C4-2B (cell line): ENCODE measurements around the gene AFAP1L2.

Source experiments
- H3K27ac ChIP-seq: fragments of 450-650 bp; 2 replicates; pipeline ENCODE4 v1.5.1; 2017
- ZFX ChIP-seq: fragments of 450-650 bp; IDR thresholded peaks from 2 replicates; pipeline ENCODE4 v1.6.1; 2017
- TF ChIP-seq, protein P1 (sequence below): fragments of 450-650 bp; conservative IDR thresholded peaks from 2 replicates; pipeline ENCODE4 v1.5.1; 2017; ENCODE audit warnings: mild to moderate bottlenecking

Gene AFAP1L2

DNA sequence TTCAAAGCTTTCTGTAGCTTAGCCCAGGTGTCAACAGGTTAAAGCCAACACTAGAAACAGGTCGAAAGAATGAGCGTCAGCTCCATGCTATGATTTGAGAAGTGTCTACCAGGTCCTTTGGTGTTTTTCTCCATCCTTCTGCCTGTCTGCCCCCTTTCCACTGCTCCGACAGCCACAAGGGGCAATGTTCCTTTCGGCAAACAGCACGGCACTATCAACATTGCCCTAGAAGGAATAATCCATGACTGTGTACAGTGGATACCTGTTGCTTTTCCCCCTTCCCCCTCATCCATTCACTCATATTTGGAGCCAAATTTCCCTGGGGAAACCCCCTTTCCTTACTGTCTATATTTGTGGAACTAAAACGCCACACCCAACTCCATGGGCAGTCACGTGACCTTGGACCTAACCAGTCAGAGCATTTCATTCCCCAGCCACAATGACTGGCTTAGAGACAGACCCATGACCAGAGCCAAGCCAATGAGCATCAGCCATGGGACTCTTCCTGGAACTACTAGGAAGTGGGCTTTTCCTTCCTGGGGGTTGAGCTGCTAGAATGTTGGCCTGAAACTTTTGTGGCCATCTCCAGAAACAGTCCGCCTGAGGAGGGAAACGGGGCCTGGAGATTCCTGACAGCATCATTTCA is 51.5 kb downstream of the AFAP1L2 start:
- TF ChIP-seq, protein P1, sequence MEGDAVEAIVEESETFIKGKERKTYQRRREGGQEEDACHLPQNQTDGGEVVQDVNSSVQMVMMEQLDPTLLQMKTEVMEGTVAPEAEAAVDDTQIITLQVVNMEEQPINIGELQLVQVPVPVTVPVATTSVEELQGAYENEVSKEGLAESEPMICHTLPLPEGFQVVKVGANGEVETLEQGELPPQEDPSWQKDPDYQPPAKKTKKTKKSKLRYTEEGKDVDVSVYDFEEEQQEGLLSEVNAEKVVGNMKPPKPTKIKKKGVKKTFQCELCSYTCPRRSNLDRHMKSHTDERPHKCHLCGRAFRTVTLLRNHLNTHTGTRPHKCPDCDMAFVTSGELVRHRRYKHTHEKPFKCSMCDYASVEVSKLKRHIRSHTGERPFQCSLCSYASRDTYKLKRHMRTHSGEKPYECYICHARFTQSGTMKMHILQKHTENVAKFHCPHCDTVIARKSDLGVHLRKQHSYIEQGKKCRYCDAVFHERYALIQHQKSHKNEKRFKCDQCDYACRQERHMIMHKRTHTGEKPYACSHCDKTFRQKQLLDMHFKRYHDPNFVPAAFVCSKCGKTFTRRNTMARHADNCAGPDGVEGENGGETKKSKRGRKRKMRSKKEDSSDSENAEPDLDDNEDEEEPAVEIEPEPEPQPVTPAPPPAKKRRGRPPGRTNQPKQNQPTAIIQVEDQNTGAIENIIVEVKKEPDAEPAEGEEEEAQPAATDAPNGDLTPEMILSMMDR: no peak
- no peak for TF ChIP-seq ZFX
- H3K27ac ChIP-seq: no peak overlapping the region

DNA sequence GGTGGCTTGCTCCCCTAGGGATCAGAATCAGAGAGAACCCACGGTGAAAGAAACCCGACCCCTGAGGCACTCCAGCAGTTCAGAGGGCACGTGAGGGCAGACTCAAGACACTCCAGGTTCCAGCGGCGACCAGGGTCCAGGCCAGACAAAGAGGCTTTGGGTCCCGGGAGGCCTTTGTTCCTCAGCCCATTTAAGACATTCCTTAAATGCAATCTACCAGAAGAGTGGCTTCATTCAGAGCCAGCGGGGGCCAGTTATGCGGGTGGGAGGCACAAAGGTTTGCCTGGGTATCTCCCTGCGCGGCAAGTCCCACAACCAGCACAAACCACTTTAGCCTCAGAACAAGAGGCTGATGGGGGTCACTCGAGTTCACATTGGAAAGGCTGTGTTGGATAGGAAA is 53.6 kb downstream of the AFAP1L2 start:
- H3K27ac ChIP-seq: peak overlapping the region; percentile 66
- TF ChIP-seq ZFX: no peak
- TF ChIP-seq, protein P1: no peak

DNA sequence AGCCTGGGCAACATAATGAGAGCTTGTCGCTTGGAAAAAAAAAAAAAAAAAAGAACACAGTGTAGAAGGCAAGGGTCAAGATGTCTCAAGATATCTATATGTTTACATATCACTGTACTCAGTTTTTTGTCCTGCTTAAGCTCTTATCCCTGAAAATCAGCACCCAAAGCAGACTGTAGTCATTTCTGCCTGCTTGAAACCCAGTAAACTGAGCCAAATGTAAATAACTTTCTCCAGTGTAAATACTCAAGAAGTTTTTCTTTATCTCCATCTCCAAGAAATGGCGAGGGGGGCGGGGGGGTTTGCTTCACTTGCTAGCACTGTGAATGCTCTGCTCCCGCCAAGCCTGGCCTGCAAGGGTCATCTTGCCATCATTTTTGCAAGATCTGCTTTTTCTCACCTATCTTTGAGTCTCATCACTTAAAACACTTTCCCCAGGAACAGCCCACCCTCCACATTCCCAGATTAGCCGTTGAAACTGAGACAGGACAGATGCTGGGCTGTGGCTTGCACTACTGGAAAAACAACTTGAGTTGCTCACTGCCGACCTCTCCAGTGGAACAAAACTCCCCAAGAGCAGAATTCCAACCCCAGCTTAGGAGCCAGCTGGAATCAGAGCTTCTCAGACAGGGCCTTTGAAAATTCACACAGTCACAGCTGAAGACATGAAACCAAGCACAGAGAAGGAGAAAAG is 54.6 kb downstream of the AFAP1L2 start:
- TF ChIP-seq, protein P1: no peak
- TF ChIP-seq ZFX: no peak
- peak overlapping the region; percentile 66 for H3K27ac ChIP-seq

DNA sequence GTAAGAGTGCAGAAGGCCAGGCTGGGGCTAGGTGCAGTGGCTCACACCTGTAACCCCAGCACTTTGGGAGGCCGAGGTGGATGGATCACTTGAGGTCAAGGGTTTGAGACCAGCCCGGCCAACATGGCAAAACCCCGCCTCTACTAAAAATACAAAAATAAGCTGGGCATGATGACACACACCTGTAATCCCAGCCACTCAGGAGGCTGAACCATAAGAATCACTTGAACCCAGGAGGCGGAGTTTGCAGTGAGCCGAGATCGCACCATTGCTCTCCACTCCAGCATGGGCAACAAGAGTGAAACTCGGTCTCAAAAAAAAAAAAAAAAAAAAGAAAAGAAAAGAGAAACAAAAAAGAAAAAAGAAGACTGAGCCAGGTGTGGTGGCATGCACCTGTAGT is 55.2 kb downstream of the AFAP1L2 start:
- H3K27ac ChIP-seq: peak overlapping the region; percentile 66

DNA sequence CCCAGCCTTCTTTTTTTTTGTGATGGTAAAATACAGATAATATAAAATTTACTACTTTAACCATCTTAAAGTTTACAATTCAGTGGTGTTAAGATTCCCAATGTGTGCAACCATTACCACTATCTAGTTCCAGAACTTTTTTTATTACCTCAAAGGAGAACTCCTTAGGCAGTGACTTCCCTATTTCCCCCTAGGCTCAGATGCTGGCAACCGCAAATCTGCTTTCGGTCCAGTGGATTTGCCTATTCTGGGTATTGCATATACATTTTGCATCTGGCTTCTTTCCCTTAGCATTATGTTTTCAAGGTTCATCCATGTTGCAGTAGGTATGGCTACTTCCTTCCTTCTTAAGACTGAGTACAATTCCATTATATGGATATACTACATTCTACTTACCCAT is 56.5 kb downstream of the AFAP1L2 start:
- no peak for TF ChIP-seq ZFX
- TF ChIP-seq, protein P1: no peak
- no peak overlapping the region for H3K27ac ChIP-seq

DNA sequence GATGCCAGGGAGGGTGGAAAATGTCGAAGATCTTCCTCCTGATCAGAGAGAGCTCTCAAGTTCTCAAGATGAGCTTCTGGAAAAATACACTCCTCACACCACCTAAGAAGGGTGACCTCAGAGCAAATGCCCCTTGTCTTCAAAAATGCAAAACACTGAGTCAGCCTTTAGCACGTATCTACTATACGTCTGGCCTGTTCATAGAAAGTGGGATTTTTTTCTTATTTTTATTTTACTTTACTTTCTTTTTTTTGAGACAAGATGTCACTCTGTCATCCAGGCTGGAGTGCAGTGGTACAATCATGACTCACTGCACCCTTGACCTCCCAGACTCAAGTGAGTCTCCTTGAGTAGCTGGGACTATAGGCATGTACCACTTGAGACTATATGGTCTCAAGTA is 57.1 kb downstream of the AFAP1L2 start:
- no peak for TF ChIP-seq ZFX
- TF ChIP-seq, protein P1: no peak
- H3K27ac ChIP-seq: no peak overlapping the region

DNA sequence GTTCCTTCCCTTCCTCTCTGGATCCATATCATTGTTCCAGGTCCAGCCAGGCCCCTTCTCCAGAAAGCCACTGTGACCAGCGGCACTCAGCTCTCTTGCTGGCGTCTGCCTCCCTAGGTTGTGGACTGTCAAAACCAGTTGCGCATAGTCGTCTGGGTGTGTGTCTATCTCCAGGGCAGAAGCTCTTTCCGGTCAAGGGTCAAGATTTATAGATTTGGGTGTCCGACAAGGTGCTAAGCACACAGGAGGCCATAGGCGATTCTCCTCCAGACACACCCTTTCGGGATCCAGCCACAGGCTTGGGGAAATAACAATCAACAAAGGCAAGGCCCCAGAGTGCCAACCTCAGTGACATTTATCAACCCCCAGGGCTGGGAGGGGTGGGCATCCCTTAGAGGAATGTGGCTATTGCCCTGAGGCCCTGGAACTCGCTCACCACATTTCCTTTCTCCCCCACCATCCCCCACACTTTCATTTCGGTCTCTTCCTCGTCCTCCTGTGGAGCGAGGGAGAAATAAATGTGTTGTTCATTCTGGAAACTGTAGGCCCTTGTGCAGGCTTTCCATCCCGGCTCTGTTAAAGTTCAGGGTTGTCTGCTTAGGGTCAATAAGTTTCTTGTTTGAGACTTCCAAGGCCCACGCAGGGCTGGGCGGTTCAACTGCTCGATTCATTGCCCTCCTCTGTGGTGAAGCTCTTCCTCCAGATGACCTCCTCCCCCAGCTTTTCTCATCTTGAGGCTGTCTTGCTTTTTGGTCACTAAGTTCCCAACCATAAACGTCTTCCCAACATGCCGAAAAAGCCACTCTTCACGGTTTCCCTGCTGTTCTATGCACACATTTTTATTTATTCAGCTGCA is 57.9 kb downstream of the AFAP1L2 start:
- TF ChIP-seq, protein P1: no peak
- no peak for TF ChIP-seq ZFX
- no peak overlapping the region for H3K27ac ChIP-seq
